GM21528 (cell line): ENCODE results near the gene ANHX.

ENCODE experiments used
- ATAC-seq: cut with Tn5 transposase; IDR thresholded peaks from one replicate; pipeline ENCODE4 v1.9.1; 2021; ENCODE audit warnings: mild to moderate bottlenecking, moderate library complexity; ENCODE audit not compliant: unreplicated experiment, low FRiP score

ANHX gene

GRCh38 chr12:133203344-133204263, 32.1 kb downstream of the ANHX start:
- no peak for ATAC-seq

- no peak for ATAC-seq
These were observed 33.0 kb downstream of the ANHX start for GRCh38 chr12:133202493-133203343.

GRCh38 chr12:133201888-133202287, 33.8 kb downstream of the ANHX start:
- no peak for ATAC-seq

GRCh38 chr12:133192847-133193246, 42.8 kb downstream of the ANHX start:
- ATAC-seq, result no peak

GRCh38 chr12:133190176-133190575, 45.5 kb downstream of the ANHX start:
- no peak for ATAC-seq

- ATAC-seq, result peak; percentile 96
These were observed 54.3 kb downstream of the ANHX start, which contains the start of gene ZNF268 for GRCh38 chr12:133181238-133181959. ZNF268 (plus strand) TSS chr12:133181495; CDS start chr12:133181998, 503 bp downstream.

- no peak for ATAC-seq
These were observed 55.0 kb downstream of the ANHX start for GRCh38 chr12:133180669-133181068.

GRCh38 chr12:133174901-133175300, 60.8 kb downstream of the ANHX start:
- no peak for ATAC-seq

GRCh38 chr12:133172491-133172890, 63.2 kb downstream of the ANHX start:
- no peak for ATAC-seq
